GM23248 (cell line): ENCODE results near the gene POLR1H. TPM values are rescaled to one million over a fixed set of nuclear protein-coding genes. Genes with fewer than 3 reads are reported as not detected.
"Not testable (repeated sequence)": the region's sequence is repeated elsewhere in the genome, so short reads cannot be mapped to it uniquely, and the experiment has no call there.

Experiments used
- DNase-seq: peaks from one replicate; pipeline ENCODE4 v3.0.0-alpha.2; 2015
- H2AFZ ChIP-seq: fragments of 200-600 bp; sonication (generic); 2 replicates; pipeline ENCODE4 v1.6.1; 2016; ENCODE audit warnings: antibody characterized with exemption
- H3F3A ChIP-seq: fragments of 200-600 bp; sonication (generic); 2 replicates; pipeline ENCODE4 v1.6.1; 2016; ENCODE audit warnings: mild to moderate bottlenecking, antibody characterized with exemption, mixed run types; ENCODE audit not compliant: insufficient read depth
- H3K27ac ChIP-seq: fragments of 200-600 bp; sonication (generic); 2 replicates; pipeline ENCODE4 v1.5.1; 2016; ENCODE audit warnings: mild to moderate bottlenecking
- H3K27me3 ChIP-seq: fragments of 200-600 bp; sonication (generic); replicated peaks from 2 replicates; pipeline ENCODE4 v1.6.1; 2016; ENCODE audit warnings: mild to moderate bottlenecking; ENCODE audit not compliant: insufficient read depth
- H3K36me3 ChIP-seq: fragments of 200-600 bp; sonication (generic); 2 replicates; pipeline ENCODE4 v1.6.1; 2016; ENCODE audit warnings: low read depth, mild to moderate bottlenecking
- H3K4me1 ChIP-seq: fragments of 200-600 bp; sonication (generic); 2 replicates; pipeline ENCODE4 v1.6.1; 2016; ENCODE audit warnings: mild to moderate bottlenecking; ENCODE audit not compliant: insufficient read depth
- H3K4me2 ChIP-seq: fragments of 200-600 bp; sonication (generic); one replicate; pipeline ENCODE4 v1.6.1; 2016; ENCODE audit warnings: mild to moderate bottlenecking; ENCODE audit not compliant: unreplicated experiment
- H3K4me3 ChIP-seq: fragments of 200-600 bp; sonication (generic); 2 replicates; pipeline ENCODE4 v1.5.1; 2016; ENCODE audit warnings: mild to moderate bottlenecking
- H3K79me2 ChIP-seq: fragments of 200-600 bp; sonication (generic); 2 replicates; pipeline ENCODE4 v1.6.1; 2016; ENCODE audit warnings: mild to moderate bottlenecking; ENCODE audit not compliant: insufficient read depth
- H3K9ac ChIP-seq: fragments of 200-600 bp; sonication (generic); 2 replicates; pipeline ENCODE4 v1.6.1; 2016; ENCODE audit warnings: mild to moderate bottlenecking
- H3K9me2 ChIP-seq: fragments of 200-600 bp; sonication (generic); 2 replicates; pipeline ENCODE4 v1.6.1; 2016; ENCODE audit warnings: mixed run types, mild to moderate bottlenecking, moderate library complexity; ENCODE audit not compliant: insufficient read depth
- H3K9me3 ChIP-seq: fragments of 200-600 bp; sonication (generic); one replicate; pipeline ENCODE4 v1.6.1; 2017; ENCODE audit warnings: low read depth
- H4K20me1 ChIP-seq: fragments of 200-600 bp; sonication (generic); 2 replicates; pipeline ENCODE4 v1.6.0; 2016; ENCODE audit not compliant: insufficient read depth
- EZH2 ChIP-seq: fragments of 200-600 bp; sonication (generic); IDR thresholded peaks from 2 replicates; pipeline ENCODE4 v1.6.1; 2018; ENCODE audit warnings: antibody characterized with exemption, mild to moderate bottlenecking; ENCODE audit not compliant: insufficient read depth, poor library complexity, severe bottlenecking
- EZH2phosphoT487 ChIP-seq: fragments of 200-600 bp; sonication (generic); IDR thresholded peaks from 2 replicates; pipeline ENCODE4 v1.6.1; 2018; ENCODE audit warnings: antibody characterized with exemption, moderate library complexity, mild to moderate bottlenecking, low read depth; ENCODE audit not compliant: insufficient read depth
- WGBS, 2 experiments: methylation state at CpG; one replicate each; pipeline ENCODE4 v1.1.6; 2015 to 2017; ENCODE audit warnings: low lambda C conversion rate in 2 of 2, low coverage in 1 of 2; ENCODE audit errors: missing lambda C conversion rate in 2 of 2; 5-methylcytosine and 5-hydroxymethylcytosine counted together
- in situ Hi-C: fragments of 300-500 bp; cut with MboI; formaldehyde crosslinking; loops from 2 replicates; pipeline ENCODE4 v1.15.0; 2020
- polyA plus RNA-seq: library from polyadenylated mRNA; unstranded; fragments of >200 nt; fragmentation: Nextera tagmentation; extraction: Ambion mirVana; gene quantifications from 2 replicates; pipeline ENCODE4 v1.2.1, GENCODE V29; 2016
- total RNA-seq: library from RNA; depleted of rRNA; stranded (reverse); fragments of >200 nt; shearing (Covaris generic); gene quantifications from 2 replicates; pipeline ENCODE4 v1.2.3, GENCODE V29; 2014

POLR1H gene
- total and polyA plus RNA-seq, 2 experiments from 2014 or later: 19.2 to 31.7 TPM

- Histone ChIP-seq H3K79me2 (no peaks in the 10 kb centered on the region), H4K20me1 (no peaks in the 10 kb centered on the region; the same call in 1 of the 2 replicates), H3K36me3 (no peaks in the 10 kb centered on the region), H3K4me1 (no peaks in the 10 kb centered on the region), H3K27me3 (no peaks in the 10 kb centered on the region), H3K4me3 (no peak overlapping the region), H3F3A (no peaks in the 10 kb centered on the region), H2AFZ (no peak overlapping the region), H3K9me2 (no peaks in the 10 kb centered on the region), H3K9ac (no peak overlapping the region), H3K9me3 (no peaks in the 10 kb centered on the region), H3K4me2 (no peak overlapping the region), H3K27ac (no peak overlapping the region)
- TF ChIP-seq EZH2 (no peak), EZH2phosphoT487 (no peak)
- no peak for DNase-seq
- 81 to 83% methylated on average over 3 of the region's 3 CpGs for WGBS, 2 experiments
- in situ Hi-C loops: loop anchor here (25.0 kb wide), 1 partner anchor 285 kb away; no protein-coding TSS in a partner anchor
Observed at GRCh38 chr6:30022189-30022588, 38.9 kb upstream of the POLR1H start.

GRCh38 chr6:30022712-30023111, 38.4 kb upstream of the POLR1H start:
- H4K20me1 ChIP-seq, DNase-seq, H3K4me2 ChIP-seq, H3K79me2 ChIP-seq, H3K36me3 ChIP-seq, H3K4me1 ChIP-seq, H3K9me2 ChIP-seq, H3K9me3 ChIP-seq, H3F3A ChIP-seq, H3K4me3 ChIP-seq, H2AFZ ChIP-seq, H3K9ac ChIP-seq, H3K27ac ChIP-seq, H3K27me3 ChIP-seq: not testable (repeated sequence)
- in situ Hi-C loops: loop anchor here (25.0 kb wide), 1 partner anchor 285 kb away; no protein-coding TSS in a partner anchor

- no peak overlapping the region for H3K4me2 ChIP-seq
- no peak overlapping the region for H3K9ac ChIP-seq
- in situ Hi-C loops: no loop called here
- H3K4me3 ChIP-seq: no peak overlapping the region
- H2AFZ ChIP-seq: no peak overlapping the region
- H3K27ac ChIP-seq: no peak overlapping the region
- no peaks in the 10 kb centered on the region for H3F3A ChIP-seq
- no peaks in the 10 kb centered on the region for H3K9me2 ChIP-seq
- no peaks in the 10 kb centered on the region for H3K36me3 ChIP-seq
- H3K4me1 ChIP-seq: no peaks in the 10 kb centered on the region
- TF ChIP-seq EZH2: no peak
- TF ChIP-seq EZH2phosphoT487: no peak
- H3K9me3 ChIP-seq: no peaks in the 10 kb centered on the region
- DNase-seq: no peak
- H3K79me2 ChIP-seq: no peaks in the 10 kb centered on the region
- H3K27me3 ChIP-seq: no peaks in the 10 kb centered on the region
- WGBS, 2 experiments: 95 to 100% methylated on average over 1 of the region's 1 CpG
- H4K20me1 ChIP-seq: no peaks in the 10 kb centered on the region; the same call in 1 of the 2 replicates
Observed at GRCh38 chr6:30025186-30025585, 35.9 kb upstream of the POLR1H start.

- Histone ChIP-seq H3K9ac (no peak overlapping the region), H3F3A (no peaks in the 10 kb centered on the region), H3K27ac (no peak overlapping the region), H3K79me2 (no peaks in the 10 kb centered on the region), H2AFZ (no peak overlapping the region), H3K9me2 (no peaks in the 10 kb centered on the region), H3K9me3 (no peaks in the 10 kb centered on the region), H4K20me1 (no peaks in the 10 kb centered on the region), H3K36me3 (no peaks in the 10 kb centered on the region), H3K4me3 (no peak overlapping the region), H3K27me3 (no peaks in the 10 kb centered on the region), H3K4me1 (no peaks in the 10 kb centered on the region), H3K4me2 (no peak overlapping the region)
- WGBS, 2 experiments: 88 to 97% methylated on average over 1 of the region's 1 CpG
- in situ Hi-C loops: no loop called here
- TF ChIP-seq EZH2: no peak
- no peak for TF ChIP-seq EZH2phosphoT487
- no peak for DNase-seq
Observed at GRCh38 chr6:30029588-30029987, 31.5 kb upstream of the POLR1H start.

- TF ChIP-seq EZH2phosphoT487 (no peak), EZH2 (no peak)
- Histone ChIP-seq H3K9ac (no peak overlapping the region), H3K4me1 (no peaks in the 10 kb centered on the region), H3F3A (no peaks in the 10 kb centered on the region), H3K27ac (no peak overlapping the region), H3K4me2 (no peak overlapping the region), H3K9me2 (no peaks in the 10 kb centered on the region), H3K4me3 (no peak overlapping the region), H2AFZ (no peak overlapping the region), H4K20me1 (no peaks in the 10 kb centered on the region), H3K27me3 (no peaks in the 10 kb centered on the region), H3K36me3 (no peaks in the 10 kb centered on the region), H3K9me3 (no peaks in the 10 kb centered on the region), H3K79me2 (no peaks in the 10 kb centered on the region)
- no peak for DNase-seq
- in situ Hi-C loops: no loop called here
Observed at GRCh38 chr6:30031381-30031780, 29.7 kb upstream of the POLR1H start.

- H3K27me3 ChIP-seq, H3K79me2 ChIP-seq, H2AFZ ChIP-seq, H3K4me2 ChIP-seq, H3K4me1 ChIP-seq, H3K4me3 ChIP-seq, H3F3A ChIP-seq, in situ Hi-C loops, H3K9me3 ChIP-seq, H3K9me2 ChIP-seq, H3K36me3 ChIP-seq, H4K20me1 ChIP-seq: not testable (repeated sequence)
- Histone ChIP-seq H3K27ac (peak overlapping the region; percentile 39), H3K9ac (peak overlapping the region; percentile 13; the same call in 1 of the 2 replicates)
- DNase-seq: peak; percentile 67
- 85 to 86% methylated on average over 5 of the region's 5 CpGs for WGBS, 2 experiments
Observed at GRCh38 chr6:30033440-30033839, 27.6 kb upstream of the POLR1H start.
